GM21619 (cell line): ENCODE data around the gene ZSCAN2.

Experiments used
- ATAC-seq: cut with Tn5 transposase; IDR thresholded peaks from one replicate; pipeline ENCODE4 v1.9.1; 2021; ENCODE audit not compliant: unreplicated experiment

The ZSCAN2 gene

DNA sequence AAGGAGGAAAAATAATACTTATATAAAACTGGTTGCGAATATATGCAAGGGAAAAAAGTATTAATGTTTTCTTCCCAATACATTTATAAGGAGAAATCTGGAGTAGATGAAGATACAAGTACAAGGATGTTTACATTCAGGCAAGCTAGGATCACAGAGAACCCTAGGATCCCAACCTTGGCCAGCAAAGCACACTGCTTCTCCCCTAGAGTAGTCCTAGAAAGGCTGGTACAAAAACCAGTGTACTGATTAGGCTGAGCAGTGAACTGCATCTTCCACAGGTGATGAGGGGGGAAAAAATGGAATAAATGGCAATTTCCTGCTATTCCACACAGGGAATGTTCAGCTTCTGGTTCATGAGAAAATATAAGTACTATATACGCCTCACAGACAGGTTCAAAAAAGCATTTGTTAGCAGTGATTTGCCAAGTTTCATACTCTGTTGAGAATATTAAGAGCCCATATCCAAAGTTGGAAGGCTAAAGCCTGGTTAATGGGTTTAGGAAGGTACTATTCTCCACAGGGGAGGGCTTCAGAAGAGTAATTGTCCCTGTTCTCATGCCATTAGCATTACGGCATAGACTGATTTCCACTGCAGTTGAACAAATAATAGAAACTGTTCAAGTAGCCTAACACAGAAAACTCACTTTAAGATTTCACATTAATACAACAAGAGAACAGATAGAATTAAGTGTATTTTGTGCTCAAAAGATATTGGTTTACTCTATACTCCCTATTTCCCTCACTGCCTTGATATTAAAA lies 67.6 kb downstream of the ZSCAN2 start:
- ATAC-seq = no peak

GRCh38 chr15:84669726-84670125 lies 68.9 kb downstream of the ZSCAN2 start:
- no peak for ATAC-seq

DNA sequence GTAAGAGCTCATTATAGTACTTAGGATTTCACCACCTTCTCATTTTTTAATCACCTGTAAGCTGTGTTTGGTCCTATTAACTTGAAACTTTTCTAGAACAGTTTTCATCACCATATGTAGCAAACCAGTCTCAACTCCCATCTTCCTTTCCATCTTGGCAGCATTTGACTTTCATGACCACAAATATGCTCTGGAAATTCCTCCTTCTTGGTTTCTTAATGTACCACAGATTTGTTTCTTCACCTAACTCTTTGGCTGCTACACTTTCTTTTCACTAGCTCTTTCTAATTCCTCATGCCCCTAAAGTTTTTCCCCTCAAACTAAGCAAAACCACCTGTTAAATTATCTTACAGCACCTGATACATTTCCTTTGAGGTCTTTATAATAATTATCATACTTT lies 70.4 kb downstream of the ZSCAN2 start:
- no peak for ATAC-seq
